ENCODE results near the gene SET.
"Not testable (repeated sequence)": the region's sequence is repeated elsewhere in the genome, so short reads cannot be mapped to it uniquely, and the experiment has no call there.

The SET gene

DNA sequence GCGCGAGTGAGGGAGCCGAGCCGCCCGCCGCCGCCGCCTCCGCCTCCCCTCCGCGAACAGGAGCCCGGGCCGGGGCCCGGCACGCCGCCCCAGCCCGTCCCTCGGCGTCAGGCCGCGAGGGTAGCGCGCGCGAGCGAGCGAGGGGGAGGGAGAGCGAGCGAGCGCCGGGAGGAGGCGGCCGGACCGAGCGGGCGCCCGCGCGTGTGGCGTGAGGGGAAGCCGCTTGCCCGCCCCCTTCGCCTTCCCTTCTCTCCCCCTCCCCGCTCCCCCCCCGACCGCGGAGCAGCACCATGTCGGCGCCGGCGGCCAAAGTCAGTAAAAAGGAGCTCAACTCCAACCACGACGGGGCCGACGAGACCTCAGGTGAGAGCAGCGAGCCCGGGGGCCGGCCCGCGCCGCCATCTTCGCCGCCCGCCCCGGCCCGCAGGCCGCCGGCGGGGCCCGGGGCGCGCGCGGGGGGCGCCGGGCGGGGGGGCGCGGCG lies 312 bp downstream of the SET start:
- DNase-seq = no peak

DNA sequence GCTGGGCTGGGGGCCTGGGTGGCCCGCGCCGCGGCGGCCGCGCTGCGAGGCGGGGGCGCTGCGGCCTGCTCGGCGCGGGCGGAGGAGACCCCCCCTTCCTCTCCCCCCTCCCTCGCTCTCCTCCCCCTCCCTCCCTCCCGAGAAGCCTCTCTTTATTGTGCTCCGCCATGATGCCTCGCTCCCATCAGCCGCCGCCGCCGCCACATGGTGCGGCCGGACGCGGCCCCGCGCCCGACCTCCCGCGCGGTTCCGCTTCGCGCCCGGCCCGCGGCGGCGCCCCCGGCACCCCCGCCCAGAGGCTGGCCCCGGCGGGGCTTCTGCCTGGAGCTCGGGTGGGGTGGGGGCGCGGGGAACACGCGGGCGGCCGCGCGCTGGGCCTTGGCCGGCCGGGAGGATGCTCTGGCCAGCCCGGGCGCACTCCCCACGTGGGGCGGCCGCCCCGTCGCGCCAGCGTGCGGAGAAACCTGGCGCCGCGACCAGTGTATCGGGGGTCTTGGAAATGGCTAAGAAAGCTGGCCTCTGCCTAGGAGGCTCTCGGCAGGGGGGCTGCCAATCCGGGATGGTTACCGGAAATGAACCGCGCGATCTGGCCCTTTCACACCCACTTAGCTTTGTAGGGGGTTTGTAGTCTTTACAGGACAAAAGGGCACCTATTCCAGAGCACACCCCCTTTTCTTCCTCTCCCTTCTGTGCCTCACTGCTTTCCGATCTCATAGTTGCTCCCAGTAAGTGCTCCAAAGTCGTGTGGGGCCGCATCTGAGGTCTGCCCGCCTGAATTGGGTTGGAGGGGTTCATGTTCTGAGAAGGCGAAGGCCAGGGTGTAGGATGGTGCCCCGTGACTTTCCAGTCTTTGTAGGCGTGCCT lies 1.0 kb downstream of the SET start:
- DNase-seq = no peak

DNA sequence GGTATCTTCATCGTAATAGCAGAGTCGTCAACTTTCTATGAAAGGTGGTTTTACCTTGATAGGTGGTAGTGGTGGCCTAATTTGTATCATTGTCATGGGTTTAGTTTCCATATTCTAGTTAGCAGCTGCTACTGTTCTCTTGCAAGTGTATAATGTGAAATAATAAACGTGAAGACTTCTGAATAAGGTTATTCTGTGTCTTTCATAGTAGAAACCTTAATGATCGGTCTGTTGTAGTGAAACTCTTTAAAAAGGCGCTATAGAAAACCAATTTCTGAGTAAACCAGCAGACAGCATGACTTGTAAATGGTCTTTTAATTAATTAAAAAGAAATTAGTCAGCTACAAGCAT lies 1.6 kb downstream of the SET start:
- DNase-seq = no peak

DNA sequence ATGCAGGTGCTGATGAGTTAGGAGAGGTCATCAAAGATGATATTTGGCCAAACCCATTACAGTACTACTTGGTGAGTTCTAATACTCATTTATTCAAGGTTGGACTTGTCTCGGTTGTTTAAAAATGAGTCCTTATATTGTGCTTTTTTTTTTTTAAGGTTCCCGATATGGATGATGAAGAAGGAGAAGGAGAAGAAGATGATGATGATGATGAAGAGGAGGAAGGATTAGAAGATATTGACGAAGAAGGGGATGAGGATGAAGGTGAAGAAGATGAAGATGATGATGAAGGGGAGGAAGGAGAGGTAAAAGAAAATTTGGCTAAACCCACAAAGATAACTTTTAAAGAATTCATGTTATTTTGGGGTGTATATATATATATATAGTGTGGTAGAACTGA lies 4.7 kb downstream of the SET start:
- DNase-seq = not testable (repeated sequence)

DNA sequence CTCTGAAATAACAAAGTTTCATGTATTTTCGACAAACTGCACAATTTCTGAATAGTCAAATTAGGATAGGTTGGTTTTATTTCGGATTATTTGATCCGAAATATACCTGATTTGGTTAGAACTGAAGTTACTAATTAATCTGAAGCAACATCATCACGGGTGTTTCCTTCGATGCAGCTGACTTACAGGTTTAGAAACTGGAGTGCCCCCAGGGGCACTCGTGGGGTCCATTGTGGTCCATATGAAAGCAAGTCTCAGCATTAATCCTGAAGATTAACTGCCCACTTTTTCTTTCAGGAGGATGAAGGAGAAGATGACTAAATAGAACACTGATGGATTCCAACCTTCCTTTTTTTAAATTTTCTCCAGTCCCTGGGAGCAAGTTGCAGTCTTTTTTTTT lies 5.3 kb downstream of the SET start:
- no peak for DNase-seq

DNA sequence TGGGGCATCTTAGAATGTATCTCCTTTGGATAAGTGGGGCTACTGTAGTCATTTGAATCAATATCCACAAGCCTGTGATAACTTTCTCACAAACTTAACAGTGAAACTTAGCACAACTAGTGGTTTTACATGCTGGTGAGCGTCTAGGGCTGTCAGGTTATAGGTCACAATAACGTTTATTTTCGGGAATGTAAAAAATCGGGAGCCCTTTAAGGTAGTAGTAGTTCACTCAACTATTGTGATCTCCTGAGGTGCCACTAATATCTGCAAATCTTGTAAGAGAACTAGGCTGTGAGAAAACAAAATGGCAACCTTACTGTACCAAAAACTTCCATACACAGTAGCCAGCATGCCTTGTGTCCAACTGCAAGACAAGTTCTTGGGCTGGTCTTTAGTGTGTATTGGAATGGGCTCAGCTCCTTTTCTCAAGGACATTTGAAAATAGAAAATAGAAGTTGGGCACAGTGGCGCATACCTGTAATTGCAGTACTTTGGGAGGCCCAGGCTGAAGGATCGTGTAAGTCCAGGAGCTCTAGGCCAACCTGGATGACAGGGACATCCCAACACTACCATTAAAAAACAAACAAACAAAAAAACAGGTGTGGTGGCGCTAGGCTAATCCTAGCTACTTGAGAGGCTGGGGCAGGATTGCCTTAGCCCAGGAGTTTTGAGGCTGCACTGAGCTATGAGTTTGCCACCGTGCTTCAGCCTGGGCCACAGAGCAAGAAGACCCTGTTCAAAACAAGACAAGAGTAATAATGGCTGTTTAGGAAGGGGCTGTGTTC lies 8.1 kb downstream of the SET start:
- DNase-seq = no peak

DNA sequence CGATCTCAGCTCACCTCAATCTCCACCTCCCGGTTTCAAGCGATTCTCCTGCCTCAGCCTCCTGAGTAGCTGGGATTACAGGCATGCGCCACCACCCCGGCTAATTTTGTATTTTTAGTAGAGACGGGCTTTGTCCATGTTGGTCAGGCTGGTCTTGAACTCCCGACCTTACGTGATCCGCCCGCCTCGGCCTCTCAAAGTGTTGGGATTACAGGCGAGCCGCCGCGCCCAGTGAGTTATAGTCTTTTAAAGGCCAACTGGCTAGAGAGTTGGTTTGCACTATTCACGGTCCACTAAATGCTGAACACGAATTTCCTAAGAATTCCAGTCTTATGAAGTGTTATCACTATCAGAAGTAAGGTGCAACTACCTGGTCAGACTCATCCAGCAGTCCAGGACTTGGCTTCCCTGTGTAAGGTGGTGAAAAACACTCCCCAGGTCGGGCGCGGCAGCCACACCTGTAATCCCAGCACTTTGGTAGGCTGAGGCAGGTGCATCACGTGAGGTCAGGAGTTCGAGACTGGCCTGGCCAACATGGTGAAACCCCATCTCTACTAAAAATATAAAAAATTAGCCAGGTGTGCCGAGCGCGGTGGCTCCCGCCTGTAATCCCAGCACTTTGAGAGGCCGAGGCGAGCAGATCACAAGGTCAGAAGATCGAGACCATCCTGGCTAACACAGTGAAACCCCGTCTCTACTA lies 10.2 kb downstream of the SET start:
- DNase-seq = not testable (repeated sequence)

DNA sequence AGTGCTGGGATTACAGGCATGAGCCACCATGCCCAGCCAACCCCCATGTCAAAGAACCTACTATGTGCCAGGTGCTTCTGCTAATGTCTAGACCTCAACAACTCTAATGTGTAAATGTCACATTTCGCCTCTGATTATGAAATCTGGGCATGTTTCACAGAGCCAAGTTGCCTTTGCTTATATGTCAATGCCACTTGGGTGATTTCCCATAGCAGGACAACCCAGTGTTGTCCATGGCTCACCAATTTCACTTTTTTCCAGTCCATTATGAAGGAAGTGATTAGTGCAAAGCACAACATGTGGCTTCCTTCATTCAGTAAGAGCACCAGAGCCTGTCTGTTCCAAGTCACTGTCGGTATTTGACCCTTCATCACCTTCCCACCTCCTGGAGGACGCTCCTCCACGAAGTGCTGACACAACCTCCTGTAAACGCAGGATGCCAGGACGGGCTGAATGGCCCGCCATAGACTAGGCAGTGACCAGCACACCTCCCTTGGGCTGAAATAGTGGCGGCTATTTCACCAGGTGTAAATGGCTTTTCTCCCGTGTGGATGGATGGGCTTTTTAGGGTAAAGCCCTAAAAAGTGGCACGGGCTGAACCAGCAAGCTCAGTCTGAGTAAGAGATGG lies 12.3 kb downstream of the SET start:
- no peak for DNase-seq

DNA sequence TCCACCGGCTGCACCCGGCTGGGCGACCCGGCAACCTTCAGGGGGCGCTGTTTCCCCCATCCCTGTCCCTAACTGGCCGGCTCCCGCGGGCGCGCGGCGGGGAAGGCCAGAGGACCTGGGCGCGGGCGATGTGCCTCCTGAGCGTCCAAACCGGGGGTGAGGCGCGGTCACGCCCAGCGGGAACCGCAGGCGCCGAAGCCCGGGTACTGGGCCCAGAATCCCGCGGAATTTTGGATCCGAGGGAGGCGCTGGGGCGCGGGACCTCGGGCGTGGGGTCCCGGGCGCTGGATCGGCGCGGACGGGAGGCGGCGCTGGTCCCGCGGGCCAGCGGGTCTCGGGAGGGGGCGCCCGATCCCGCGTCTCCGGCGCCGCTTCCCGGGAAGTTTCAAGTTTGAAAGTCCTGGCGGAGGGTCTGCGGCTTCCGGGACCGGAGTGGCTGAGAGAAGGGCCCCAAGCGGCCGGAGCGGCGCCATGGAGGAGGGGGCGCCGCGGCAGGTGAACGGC lies 13.5 kb downstream of the SET start, which contains the start of gene PKN3:
Gene PKN3, plus strand, starts transcription at position 59 of the 504 bp plus-strand sequence. Its CDS starts 413 bp downstream, at position 472.
- DNase-seq = peak; percentile 62

DNA sequence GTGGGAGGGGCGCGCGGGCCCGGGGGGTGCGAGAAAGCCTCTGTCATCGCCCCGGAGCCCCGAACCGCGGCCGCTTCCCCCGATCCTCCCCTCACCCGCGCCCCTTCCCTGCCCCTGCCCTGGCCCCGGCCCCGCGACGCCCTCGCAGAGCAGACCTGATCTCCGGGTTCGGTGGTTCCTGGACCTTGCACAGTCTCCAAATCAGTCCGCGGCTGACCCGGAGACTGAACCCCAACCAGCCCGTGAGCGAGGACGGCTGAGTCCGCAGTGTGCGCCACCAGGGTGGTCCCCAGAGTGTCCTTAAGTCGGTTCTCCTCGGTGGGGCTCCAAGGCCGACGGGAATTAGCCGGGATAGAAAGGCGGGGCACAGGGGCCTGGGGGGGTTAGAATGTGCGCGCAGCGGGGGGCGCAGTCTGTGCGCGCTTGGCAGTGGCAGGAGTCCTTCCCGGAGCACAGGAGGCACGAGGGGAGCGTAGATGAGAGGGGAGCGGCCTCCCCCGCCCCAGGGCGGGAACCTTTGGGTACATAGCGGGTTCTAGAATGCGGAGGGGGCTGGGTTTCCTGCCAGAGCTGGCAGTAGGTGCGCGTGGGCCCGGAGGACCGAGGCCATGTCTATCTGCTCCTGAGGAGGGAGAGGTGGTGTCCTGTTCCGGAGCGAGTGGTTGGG lies 14.1 kb downstream of the SET start:
- DNase-seq = no peak

DNA sequence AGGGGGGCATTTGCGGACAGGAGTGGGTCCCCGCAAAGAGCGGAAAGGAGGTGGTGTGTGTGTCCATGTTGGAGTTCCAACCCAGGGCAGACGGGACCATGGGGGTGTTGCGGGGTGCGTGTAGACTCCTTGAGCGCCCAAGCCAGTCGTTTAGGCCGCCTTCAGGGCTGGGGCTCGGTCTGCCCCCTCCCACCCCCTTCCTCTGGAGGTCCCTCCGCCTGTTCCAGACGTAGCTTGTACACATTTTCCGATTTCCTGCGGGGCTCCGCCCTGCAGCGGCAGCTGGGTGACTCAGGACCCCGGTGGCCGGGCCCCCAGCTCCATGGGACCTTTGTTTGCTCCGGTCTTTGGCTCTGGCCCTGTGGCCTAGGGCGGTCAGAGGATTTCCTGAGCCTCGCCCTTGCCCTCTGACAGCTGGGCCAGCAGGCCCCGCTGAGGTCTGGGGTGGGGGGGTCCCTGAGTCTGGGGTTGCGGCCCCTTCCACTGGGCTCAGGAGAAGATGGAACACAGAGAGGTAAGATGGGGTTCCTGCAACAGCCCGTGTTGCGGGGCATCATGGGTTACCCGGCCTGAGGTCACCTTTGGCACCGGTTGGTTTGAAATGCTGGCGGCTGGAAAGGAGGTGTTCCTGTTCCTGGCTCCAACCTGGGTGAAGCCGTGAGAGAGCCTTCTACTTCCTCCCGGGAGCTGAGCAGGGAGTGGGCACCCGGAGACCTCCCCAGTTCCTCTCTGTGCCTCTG lies 14.8 kb downstream of the SET start:
- no peak for DNase-seq

DNA sequence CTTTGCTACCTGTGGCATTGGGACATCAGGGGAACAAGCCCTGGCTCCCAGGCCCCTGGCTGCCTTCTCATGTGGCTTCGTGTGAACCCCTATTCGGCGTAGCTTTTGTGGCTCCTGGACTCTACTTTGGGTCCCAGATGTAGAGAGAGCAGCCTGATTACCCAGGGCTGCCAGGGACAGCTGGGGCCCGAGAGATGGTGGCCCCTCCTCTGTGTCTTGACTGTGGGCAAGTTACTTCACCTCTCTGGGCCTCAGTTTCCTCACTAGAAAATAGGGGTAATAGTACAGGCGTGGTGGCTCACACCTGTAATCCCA lies 15.3 kb downstream of the SET start:
- no peak for DNase-seq

DNA sequence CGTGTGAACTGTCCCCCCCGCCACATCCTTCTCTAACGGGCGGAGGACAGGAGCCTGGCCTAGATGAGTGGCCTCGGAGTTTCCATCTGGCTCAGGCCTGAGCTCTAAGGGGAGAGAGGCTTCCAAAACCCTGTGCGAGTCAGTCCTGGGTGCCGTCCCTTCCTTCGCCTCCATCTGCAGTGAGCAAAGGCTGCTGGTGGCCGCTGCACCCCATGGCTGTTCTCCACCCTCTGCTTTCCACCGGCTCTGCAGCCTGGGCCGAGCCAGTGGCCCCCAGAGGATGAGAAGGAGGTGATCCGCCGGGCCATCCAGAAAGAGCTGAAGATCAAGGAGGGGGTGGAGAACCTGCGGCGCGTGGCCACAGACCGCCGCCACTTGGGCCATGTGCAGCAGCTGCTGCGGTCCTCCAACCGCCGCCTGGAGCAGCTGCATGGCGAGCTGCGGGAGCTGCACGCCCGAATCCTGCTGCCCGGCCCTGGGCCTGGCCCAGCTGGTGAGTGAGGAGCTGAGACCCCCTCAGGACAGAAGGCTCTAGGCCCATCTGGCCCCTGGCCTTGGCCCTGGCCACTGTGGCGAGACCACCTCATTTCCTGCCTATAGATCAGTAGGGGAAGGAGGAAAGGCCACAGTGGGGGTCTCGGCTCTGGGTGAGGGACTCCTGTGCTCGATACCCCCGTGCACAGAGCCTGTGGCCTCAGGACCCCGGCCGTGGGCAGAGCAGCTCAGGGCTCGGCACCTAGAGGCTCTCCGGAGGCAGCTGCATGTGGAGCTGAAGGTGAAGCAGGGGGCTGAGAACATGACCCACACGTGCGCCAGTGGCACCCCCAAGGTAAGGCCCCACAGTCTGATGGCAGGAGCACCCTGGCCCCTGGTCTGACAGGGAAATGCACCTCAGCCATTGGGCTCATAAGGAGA lies 16.3 kb downstream of the SET start:
- DNase-seq = no peak

DNA sequence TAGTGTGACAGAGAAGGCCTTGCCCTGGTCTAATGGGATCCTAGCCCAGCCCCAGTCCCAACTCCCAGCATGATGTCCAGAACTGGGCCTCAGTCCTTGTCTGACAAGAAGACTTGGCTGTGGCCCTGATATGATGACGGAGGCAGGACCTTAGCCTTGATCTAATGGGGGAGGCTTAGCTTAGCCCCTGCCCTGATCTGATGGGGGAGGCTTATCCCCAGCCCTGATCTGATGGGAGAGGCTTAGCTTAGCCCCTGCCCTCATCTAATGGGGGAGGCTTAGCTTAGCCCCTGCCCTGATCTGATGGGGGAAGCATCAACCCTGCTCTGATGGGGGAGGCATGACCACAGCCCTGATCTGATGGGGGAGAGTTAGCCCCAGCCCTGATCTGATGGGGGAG lies 17.0 kb downstream of the SET start:
- no peak for DNase-seq

DNA sequence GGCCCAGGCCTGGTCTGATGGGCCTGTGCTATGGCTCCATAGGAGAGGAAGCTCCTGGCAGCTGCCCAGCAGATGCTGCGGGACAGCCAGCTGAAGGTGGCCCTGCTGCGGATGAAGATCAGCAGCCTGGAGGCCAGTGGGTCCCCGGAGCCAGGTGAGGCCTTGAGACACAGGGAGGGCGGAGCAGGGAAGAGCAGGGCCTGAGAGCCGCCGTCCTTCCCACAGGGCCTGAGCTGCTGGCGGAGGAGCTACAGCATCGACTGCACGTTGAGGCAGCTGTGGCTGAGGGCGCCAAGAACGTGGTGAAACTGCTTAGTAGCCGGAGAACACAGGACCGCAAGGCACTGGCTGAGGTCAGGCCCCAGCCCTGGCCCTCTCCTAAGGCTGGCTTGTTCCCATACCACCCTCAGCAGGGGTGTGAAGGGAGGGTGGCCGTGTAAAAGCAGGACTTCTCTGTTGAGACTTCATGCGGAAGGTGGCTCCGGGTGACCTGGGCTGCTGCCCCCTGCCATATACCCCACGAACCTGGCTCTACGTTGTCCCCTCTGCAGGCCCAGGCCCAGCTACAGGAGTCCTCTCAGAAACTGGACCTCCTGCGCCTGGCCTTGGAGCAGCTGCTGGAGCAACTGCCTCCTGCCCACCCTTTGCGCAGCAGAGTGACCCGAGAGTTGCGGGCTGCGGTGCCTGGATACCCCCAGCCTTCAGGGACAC lies 17.8 kb downstream of the SET start:
- no peak for DNase-seq

DNA sequence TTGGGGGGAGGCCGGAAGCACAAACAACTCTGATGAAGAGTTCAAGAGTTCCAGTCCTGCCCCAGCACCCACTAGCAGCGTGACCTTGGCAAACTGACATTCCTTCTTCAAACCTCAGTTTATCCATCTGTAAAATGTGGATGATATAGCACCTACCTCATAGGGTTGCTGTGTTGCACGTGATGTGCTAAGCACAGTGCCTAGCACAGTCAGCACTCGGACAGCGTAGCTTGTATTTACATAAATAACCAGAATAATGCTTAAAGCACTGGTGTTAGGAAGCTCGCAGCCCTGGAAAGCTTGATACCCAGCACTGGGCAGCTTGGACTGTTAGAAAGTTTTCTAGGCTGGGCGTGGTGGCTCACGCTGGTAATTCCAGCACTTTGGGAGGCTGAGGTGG lies 18.4 kb downstream of the SET start:
- no peak for DNase-seq

DNA sequence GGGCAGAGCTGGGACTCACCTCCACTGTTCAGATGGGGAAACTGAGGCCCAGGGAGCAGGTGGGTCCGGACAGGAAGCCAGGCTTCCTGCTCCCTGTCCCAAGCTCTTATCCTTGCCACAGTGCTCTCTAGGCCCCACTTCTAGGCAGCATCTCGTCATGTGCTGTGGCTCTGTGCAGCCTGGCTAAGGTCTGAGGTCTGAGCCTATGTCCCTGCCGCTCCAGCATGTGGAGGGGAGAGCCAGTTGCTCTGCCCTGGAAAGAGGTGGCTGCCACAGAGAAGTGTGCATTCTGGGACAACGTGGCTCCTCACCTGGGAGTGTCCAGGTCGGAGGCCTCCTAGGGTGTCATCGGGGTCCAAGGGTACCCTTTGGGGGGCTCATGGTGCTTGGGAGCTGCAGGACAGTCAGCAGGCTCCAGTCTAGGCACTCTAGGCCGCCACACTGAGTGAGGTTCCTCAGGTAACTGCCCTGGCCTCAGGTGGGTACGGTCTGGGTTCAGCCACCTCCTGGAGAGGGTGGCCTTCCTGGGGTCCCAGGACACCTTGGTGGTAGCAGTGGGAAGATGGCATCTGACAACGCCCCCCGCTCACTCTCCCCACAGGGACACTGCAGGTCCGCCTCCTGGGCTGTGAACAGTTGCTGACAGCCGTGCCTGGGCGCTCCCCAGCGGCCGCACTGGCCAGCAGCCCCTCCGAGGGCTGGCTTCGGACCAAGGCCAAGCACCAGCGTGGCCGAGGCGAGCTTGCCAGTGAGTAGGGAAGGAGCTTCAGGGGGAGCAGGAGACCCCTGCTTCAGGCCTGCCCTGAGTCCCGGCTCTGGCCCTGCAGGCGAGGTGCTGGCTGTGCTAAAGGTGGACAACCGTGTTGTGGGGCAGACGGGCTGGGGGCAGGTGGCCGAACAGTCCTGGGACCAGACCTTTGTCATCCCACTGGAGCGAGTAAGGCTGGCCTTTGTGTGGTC lies 23.7 kb downstream of the SET start:
- DNase-seq = no peak

DNA sequence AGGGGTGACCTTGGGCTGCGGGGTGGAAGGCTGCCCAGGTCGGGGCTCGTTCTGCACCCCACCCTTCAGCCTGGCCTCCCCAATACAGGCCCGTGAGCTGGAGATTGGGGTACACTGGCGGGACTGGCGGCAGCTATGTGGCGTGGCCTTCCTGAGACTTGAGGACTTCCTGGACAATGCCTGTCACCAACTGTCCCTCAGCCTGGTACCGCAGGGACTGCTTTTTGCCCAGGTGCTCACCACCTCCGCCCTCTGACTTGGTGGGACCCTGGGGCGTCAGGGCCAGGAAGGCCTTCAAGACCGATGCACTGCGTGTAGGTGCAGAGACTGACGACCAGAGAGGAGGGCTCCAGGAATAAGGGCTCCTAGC lies 24.4 kb downstream of the SET start:
- DNase-seq = no peak

Data from NCI-H524 treated with DMSO at 0.1 percent for 48 hours (cell line).